Activated T-helper 1 cell treated with anti-CD3 and anti-CD28 coated beads, Interleukin-12 subunit alpha, Interleukin-12 subunit beta, Interleukin-2, Interleukin-4 antibody, amounts not matched to agents 30 ng/mL and 10 ng/mL and 1 ng/mL, durations not matched to agents 14 hours and 24 hours and 36 hours (primary cell): ENCODE results near the gene SPATA4. TPM values are rescaled to one million over a fixed set of nuclear protein-coding genes. Genes with fewer than 3 reads are reported as not detected.
"Not testable (repeated sequence)": the region's sequence is repeated elsewhere in the genome, so short reads cannot be mapped to it uniquely, and the experiment has no call there.

Experiments used
- DNase-seq: peaks from one replicate; pipeline ENCODE4 v3.0.0; 2021; ENCODE audit warnings: low spot score
- H3K27ac Mint-ChIP-seq: one replicate; pipeline ENCODE4 v1.8.0; 2021; ENCODE audit warnings: mild to moderate bottlenecking, mixed read lengths
- H3K27me3 Mint-ChIP-seq: one replicate; pipeline ENCODE4 v1.8.0; 2022; ENCODE audit warnings: mild to moderate bottlenecking, moderate library complexity, mixed read lengths; ENCODE audit not compliant: insufficient read depth
- H3K36me3 Mint-ChIP-seq: one replicate; pipeline ENCODE4 v1.8.0; 2021; ENCODE audit warnings: low read depth, mixed read lengths
- H3K4me1 Mint-ChIP-seq: one replicate; pipeline ENCODE4 v1.8.0; 2021; ENCODE audit warnings: low read depth, mixed read lengths
- H3K4me3 Mint-ChIP-seq: one replicate; pipeline ENCODE4 v1.8.0; 2021; ENCODE audit warnings: mild to moderate bottlenecking, moderate library complexity, mixed read lengths
- H3K9me3 Mint-ChIP-seq: one replicate; pipeline ENCODE4 v1.8.0; 2021; ENCODE audit warnings: mixed read lengths
- intact Hi-C: fragments of 100-400 bp; cut with micrococcal nuclease; formaldehyde crosslinking; loops from one replicate; pipeline ENCODE4 v1.15.1; 2024
- total RNA-seq: library from RNA; stranded (reverse); gene quantifications from 2 replicates; pipeline ENCODE4 v1.2.3, GENCODE V29; 2022

The SPATA4 gene
- total RNA-seq, result not detected in 2 replicates

DNA sequence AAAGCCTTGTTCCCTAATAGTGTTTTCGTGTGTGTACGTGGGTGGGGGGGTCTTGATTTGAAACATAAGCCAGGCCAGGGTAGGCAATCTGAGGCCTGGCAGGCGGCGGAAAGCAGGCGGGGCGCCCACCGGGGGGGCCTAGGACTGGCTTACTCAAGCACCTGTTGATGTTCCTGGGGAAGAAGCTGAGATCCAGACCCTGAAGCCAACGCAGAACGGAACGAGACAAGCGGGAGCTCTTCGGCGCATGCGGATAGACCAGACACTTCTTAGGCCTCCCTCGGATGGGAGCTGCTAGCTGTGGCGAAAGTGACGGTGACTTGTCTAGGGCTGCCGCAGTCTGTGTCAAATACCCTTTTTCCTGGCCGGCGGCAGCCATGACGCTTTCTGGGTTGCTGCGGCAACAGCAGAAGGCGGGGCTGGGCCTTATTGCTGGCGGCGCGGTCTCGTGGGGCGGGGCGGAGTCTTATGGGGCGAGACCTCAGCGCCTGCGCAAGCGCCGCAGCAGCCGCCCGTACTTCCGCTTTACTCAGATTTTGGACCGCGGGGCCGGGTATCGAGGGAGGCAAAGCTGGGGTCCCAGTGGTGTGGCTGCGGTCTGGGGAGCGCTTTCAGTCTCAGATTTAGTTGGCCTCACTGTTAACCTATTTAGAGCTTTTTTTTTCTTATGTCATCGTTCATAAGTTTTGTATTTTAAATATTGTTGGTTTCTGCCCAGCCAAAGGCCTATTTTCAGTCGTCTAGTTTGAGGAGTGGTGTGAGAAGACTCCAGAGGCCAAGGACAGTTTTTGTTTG is at the start of gene SPATA4:
SPATA4 (minus strand) TSS at position 402 of the 795 bp plus-strand sequence; CDS start at position 379, 23 bp downstream.
- H3K4me1 Mint-ChIP-seq, result peaks cover 22% of the 10 kb centered on the region
- H3K27me3 Mint-ChIP-seq, result peaks cover 33% of the 10 kb centered on the region
- H3K9me3 Mint-ChIP-seq, result peaks cover 4% of the 10 kb centered on the region
- peak within 1 kb of the TSS; percentile 70 for H3K4me3 Mint-ChIP-seq
- peak within 1 kb of the TSS; percentile 72 for H3K27ac Mint-ChIP-seq
- intact Hi-C loops, result loop anchor here (1.0 to 5.0 kb wide), 4 partner anchors 124 to 1117 kb away; partner anchors contain the start of genes SPCS3 and WDR17
- H3K36me3 Mint-ChIP-seq, result peaks cover 2% of the 10 kb centered on the region
- DNase-seq, result peak; percentile 88

DNA sequence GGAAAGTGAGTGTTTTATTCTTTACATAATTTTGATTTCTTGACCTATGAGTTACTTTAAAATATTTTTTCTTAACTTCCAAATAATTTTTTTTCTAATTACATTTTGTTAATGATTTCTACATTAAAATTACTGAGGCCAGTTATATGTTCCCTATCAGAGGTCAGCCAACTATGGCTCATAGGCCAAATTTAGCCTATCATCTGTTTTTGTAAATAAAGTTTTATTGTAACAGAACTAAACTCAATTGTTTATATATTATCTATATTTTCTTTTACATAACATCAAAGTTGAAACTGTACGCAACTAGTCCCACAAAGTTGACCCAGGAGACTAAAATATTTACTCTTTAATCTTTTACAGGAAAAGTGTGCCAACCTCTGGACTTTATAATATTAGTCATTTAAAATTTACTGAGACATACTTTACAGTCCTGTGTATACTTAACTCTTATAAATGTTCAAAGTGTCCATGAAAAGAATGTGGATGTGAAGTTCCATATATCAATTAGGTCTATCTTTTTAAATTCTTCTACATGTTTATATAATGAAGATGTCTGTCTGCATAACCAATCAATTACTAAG is 47.5 kb upstream of the SPATA4 start:
- Mint-ChIP-seq H3K4me3 (no peak overlapping the region), H3K9me3 (no peaks in the 10 kb centered on the region)
- intact Hi-C loops, result no loop called here

DNA sequence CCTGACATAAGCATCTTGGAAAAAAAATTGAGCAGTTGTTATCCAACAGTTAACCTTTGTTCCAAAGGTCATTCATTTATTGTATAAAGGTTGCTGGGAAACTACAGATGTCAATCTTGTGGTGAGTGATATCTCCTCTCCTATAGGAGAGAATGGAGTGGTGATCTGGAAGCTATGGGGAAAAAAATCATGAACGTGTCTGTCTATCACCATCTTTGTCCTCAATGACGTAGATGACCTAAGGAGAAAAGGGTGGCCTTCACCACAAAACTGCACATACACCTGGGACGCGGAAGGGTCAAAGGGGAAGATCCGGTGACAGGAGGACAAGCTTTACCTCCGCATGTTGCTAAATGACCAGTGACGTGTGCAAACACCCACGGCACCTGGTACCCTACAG is 46.3 kb upstream of the SPATA4 start:
- H3K4me1 Mint-ChIP-seq, result no peaks in the 10 kb centered on the region
- intact Hi-C loops, result no loop called here
- no peaks in the 10 kb centered on the region for H3K36me3 Mint-ChIP-seq
- no peak overlapping the region for H3K4me3 Mint-ChIP-seq
- H3K9me3 Mint-ChIP-seq, result no peaks in the 10 kb centered on the region
- DNase-seq, result no peak
- peaks cover 2% of the 10 kb centered on the region for H3K27me3 Mint-ChIP-seq
- no peak overlapping the region for H3K27ac Mint-ChIP-seq

More for the DNA sequence above, 47.5 kb upstream of the SPATA4 start:
- no peak for DNase-seq
- Mint-ChIP-seq H3K4me1 (no peaks in the 10 kb centered on the region), H3K27ac (no peak overlapping the region), H3K36me3 (no peaks in the 10 kb centered on the region), H3K27me3 (no peaks in the 10 kb centered on the region)

- H3K36me3 Mint-ChIP-seq, result no peaks in the 10 kb centered on the region
- no peaks in the 10 kb centered on the region for H3K4me1 Mint-ChIP-seq
- H3K9me3 Mint-ChIP-seq, result no peaks in the 10 kb centered on the region
- no peak for DNase-seq
- H3K27me3 Mint-ChIP-seq, result peaks cover 4% of the 10 kb centered on the region
- H3K27ac Mint-ChIP-seq, result no peak overlapping the region
- no peak overlapping the region for H3K4me3 Mint-ChIP-seq
- intact Hi-C loops, result no loop called here
These were observed 43.4 kb upstream of the SPATA4 start for GRCh38 chr4:176238826-176239225.

DNA sequence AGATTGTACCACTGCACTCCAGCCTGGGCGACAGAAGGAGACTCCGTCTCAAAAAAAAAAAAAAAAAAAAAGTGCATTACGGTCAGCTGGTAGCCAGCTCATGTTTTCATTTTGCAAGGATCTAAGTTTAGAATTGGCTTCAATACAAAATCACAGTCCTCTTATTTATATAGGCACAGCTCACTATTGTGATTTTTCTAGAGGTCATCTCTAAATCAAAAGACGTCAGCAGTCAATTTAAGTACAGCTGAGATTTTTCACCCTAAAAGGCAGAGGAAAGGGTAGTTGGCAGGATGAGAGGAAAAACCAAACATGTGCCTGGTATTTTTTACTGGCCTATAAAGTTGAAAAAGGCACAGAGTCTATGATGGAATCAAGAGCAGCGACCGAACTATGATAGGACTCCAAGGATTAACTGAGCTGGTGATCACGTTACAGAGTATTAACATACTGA is 42.8 kb upstream of the SPATA4 start:
- DNase-seq, result no peak
- intact Hi-C loops, result no loop called here
- Mint-ChIP-seq H3K27me3 (peaks cover 4% of the 10 kb centered on the region), H3K9me3 (no peaks in the 10 kb centered on the region), H3K36me3 (no peaks in the 10 kb centered on the region), H3K4me3 (no peak overlapping the region), H3K4me1 (no peaks in the 10 kb centered on the region), H3K27ac (no peak overlapping the region)

DNA sequence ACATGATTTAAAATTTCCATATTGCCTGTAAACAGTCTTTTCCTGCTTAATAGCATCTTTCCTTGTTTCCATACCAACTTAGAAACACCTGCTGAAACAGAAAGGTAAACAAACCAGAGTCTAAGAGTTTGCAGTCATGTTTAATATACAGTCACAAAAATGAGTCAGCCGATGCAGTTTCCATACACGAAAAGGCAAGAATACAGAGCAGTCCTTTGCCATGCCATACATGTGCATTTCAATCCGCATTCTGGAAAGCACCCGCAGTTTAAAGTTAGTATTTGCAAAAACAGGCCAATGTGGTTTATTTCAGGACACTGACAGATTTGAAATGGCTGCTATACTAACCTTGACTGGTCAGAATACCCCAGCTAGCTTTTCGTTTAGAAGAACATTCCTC is 41.6 kb upstream of the SPATA4 start:
- no peak overlapping the region for H3K27ac Mint-ChIP-seq
- H3K27me3 Mint-ChIP-seq, result peaks cover 4% of the 10 kb centered on the region
- no peaks in the 10 kb centered on the region for H3K4me1 Mint-ChIP-seq
- intact Hi-C loops, result no loop called here
- H3K36me3 Mint-ChIP-seq, result no peaks in the 10 kb centered on the region
- DNase-seq, result no peak
- no peaks in the 10 kb centered on the region for H3K9me3 Mint-ChIP-seq
- no peak overlapping the region for H3K4me3 Mint-ChIP-seq

DNA sequence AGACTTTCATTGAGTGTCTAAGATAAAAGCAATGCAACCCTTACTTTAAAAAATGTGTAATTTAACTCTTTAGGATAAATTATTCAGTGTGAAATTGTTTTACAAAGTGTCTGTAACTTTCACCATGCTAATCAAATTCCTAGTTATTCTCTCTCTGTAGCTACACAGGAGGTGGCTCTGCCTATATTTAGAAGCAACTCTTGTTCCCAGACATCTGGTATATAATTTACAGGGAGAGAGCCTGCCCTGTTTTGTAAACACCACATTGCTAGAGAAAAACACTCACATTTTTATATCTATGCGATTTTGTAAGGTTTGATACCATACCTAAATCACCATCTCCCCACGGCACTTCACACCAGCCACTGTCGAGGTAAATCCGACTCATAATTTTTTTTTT is 35.5 kb upstream of the SPATA4 start:
- intact Hi-C loops, result no loop called here
- no peaks in the 10 kb centered on the region for H3K9me3 Mint-ChIP-seq
- DNase-seq, result no peak
- no peak overlapping the region for H3K27ac Mint-ChIP-seq
- no peaks in the 10 kb centered on the region for H3K36me3 Mint-ChIP-seq
- H3K4me3 Mint-ChIP-seq, result no peak overlapping the region
- peaks cover 4% of the 10 kb centered on the region for H3K27me3 Mint-ChIP-seq
- H3K4me1 Mint-ChIP-seq, result no peaks in the 10 kb centered on the region

DNA sequence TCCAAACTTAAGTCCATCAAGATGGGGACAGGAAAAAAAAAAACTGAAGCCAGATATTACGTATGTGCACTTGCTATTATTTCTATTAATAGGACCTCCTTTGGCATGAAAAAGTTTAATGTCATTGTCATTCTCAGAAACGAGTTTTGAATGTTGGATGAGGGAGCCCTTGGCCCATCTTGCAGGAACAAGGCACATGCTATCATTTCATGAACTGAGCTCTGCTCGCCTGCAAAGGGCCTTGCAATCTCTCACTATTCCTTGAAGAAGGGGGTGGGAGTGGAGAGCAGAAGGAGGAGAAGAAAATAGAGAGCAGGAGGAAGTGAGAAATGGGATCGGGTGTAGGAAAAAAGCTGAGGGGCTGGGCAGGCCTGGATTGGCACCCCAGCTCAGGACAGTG is 34.3 kb upstream of the SPATA4 start:
- H3K36me3 Mint-ChIP-seq, result no peaks in the 10 kb centered on the region
- no peaks in the 10 kb centered on the region for H3K9me3 Mint-ChIP-seq
- H3K27ac Mint-ChIP-seq, result no peak overlapping the region
- peaks cover 4% of the 10 kb centered on the region for H3K27me3 Mint-ChIP-seq
- no peaks in the 10 kb centered on the region for H3K4me1 Mint-ChIP-seq
- no peak for DNase-seq
- H3K4me3 Mint-ChIP-seq, result no peak overlapping the region
- intact Hi-C loops, result no loop called here

DNA sequence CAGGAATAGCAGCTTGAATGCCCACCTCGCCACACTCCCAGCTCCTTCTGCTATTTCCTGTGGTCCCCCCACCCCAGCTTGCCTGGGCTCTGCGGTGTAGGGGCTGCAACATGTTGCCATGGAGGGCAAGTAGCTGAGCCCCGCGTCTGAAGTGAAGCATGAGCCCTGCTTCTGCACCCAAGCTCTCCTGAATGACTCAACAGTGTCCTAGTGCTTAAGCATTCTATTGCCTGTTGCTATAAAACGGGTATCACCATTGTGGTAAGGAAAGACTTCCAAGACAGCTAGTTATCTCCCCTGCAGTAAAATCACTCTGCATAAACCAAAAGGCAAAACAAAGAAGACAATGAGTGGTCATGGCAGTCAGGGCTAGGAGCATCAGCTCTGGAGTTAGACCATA is 31.4 kb upstream of the SPATA4 start:
- Mint-ChIP-seq H3K9me3 (no peaks in the 10 kb centered on the region), H3K4me3 (no peak overlapping the region), H3K27me3 (peaks cover 5% of the 10 kb centered on the region), H3K27ac (no peak overlapping the region), H3K36me3 (no peaks in the 10 kb centered on the region), H3K4me1 (no peaks in the 10 kb centered on the region)
- intact Hi-C loops, result no loop called here
- DNase-seq, result no peak

DNA sequence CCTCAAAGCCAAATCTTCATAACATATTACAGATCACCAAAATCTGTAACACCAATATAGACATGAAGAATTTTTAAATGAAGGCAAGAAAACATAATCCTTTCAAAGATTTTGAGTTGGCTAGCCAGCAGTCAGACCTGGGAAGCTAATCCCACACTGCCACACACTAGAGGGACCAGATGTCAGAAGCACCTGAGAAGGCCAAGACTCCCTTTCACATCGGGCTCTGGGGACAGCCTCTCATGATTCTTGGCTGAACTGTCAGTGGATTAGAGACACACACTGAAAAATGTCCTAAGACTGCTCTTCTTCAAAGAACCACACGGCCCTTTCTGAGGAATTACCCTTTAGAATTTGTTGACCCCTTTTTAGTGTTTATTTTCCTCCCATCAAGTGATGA is 28.2 kb upstream of the SPATA4 start:
- H3K27me3 Mint-ChIP-seq, result peaks cover 1% of the 10 kb centered on the region
- H3K4me3 Mint-ChIP-seq, result no peak overlapping the region
- intact Hi-C loops, result no loop called here
- H3K4me1 Mint-ChIP-seq, result no peaks in the 10 kb centered on the region
- H3K27ac Mint-ChIP-seq, result no peak overlapping the region
- no peak for DNase-seq
- no peaks in the 10 kb centered on the region for H3K9me3 Mint-ChIP-seq
- H3K36me3 Mint-ChIP-seq, result no peaks in the 10 kb centered on the region

DNA sequence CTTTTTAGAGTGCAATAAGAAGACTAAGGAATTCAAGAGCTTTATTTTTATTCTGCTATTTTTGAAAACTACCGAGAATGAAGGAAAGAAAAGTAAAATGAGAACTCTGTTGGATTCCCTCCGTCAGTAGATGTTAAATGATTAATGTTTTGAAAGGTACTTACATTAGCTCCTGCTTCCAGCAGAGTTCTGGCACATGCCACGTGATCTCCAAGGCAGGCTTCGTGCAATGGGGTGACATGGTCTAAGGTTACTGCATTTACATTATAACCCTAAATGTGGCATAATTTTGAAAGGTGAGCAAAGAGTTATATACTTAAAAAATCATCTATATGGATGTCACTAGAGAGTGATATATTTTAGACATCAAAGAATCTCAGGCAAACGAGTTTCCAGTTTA is 26.8 kb upstream of the SPATA4 start:
- no peaks in the 10 kb centered on the region for H3K4me1 Mint-ChIP-seq
- H3K36me3 Mint-ChIP-seq, result no peaks in the 10 kb centered on the region
- peaks cover 1% of the 10 kb centered on the region for H3K27me3 Mint-ChIP-seq
- DNase-seq, result no peak
- no peak overlapping the region for H3K27ac Mint-ChIP-seq
- no peak overlapping the region for H3K4me3 Mint-ChIP-seq
- no peaks in the 10 kb centered on the region for H3K9me3 Mint-ChIP-seq
- intact Hi-C loops, result no loop called here

DNA sequence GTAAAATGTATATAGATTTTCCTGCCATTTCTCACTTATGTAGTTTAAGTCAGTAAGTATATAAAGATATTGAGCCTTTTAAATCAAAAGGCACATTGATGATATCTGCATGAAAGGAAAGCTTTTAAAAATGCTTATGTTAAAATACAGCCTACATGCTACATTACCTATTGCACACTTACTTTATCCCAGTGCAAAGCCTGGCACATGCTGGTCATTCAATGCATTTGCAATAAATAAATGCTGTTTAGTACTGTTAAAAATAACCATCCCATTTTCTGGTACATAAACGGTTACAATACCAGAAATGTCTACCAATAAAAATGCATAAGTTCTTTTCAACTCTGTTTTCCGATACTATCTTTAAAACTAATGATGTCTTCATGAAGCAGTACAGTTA is 22.1 kb upstream of the SPATA4 start:
- Mint-ChIP-seq H3K27me3 (peaks cover 3% of the 10 kb centered on the region), H3K9me3 (no peaks in the 10 kb centered on the region), H3K36me3 (no peaks in the 10 kb centered on the region), H3K4me1 (no peaks in the 10 kb centered on the region), H3K27ac (no peak overlapping the region), H3K4me3 (no peak overlapping the region)
- DNase-seq, result no peak
- intact Hi-C loops, result loop anchor here (2.0 kb wide), 1 partner anchor 67 kb away; no protein-coding TSS in a partner anchor

DNA sequence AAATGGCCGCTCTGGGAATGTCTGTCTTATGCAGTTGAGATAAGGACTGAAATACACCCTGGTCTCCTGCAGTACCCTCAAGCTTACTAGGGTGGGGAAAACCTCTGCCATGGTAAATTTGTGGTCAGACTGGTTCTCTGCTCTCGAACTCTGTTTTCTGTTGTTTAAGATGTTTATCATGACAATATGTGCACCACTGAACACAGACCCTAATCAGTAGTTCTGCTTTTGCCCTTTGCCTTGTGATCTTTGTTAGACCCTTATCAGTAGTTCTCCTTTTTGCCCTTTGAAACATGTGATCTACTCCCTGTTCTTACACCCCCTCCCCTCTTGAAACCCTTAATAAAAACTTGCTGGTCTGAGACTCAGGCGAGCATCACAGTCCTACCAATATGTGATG is 17.0 kb upstream of the SPATA4 start:
- H3K27ac Mint-ChIP-seq, H3K36me3 Mint-ChIP-seq, H3K27me3 Mint-ChIP-seq, H3K4me1 Mint-ChIP-seq, intact Hi-C loops, H3K9me3 Mint-ChIP-seq, DNase-seq, H3K4me3 Mint-ChIP-seq: not testable (repeated sequence)
